Stimulated activated CD4-positive, alpha-beta T cell treated with anti-CD3 and anti-CD28 coated beads, Interleukin-4, amount 100 ng/mL, for 24 hours (primary cell): ENCODE data around the gene ACOXL.
"Not testable (repeated sequence)": the region's sequence is repeated elsewhere in the genome, so short reads cannot be mapped to it uniquely, and the experiment has no call there.

Experiments used
- DNase-seq: peaks from one replicate; pipeline ENCODE4 v3.0.0-alpha.2; 2020

ACOXL gene

DNA sequence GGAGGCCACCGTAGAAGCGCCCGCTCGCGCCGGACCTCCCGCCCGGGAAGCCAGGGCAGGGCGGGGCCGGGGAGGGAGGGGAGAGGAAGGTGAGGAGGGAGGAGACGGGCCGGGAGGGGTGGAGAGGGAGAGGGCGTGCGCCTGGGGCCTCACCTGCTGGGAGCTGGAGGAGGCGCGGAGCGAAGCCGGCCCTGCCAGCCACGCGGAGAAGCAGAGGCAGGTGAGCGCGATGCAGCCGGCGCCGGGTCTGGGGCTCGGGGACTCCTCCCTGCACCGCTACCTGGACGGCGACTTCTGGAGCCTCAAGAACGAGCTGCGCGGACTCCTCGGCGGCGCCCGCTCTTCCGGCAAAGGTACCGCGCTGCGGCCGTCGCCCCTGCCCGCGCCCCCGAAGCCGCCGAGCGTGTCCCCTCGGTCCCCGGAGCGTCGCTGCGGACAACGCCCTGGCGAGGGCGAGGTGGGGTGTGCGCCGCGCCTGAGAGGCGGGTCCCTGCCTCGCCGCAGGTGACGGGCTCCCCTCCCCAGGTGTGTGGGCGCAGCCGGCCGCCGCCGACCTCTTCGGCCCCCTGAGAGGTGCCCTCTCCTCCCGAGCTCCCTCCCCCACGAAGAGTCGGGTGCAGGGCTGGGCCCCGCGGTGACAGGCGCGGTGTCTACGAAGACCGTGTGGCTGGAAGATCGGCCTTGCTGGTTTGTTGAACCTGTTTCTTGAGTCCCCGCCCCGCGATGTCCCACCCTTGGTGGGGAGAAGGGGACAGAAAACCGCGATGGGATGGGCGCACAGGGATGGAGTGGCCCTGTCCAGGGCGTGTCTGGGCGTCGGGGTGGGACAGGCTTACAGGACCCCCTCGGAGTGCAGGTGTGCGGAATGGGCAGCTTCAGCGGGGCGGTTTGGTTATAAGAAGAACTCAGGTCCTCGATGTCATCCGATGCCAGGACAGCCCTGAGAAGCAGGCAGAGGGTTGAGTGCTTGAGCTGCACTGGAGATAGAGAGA is at the start of gene ACOXL:
Gene ACOXL, plus strand, starts transcription at position 152 of the 992 bp plus-strand sequence. CDS start 35,817 bp downstream, outside the sequence.
- DNase-seq = no peak

DNA sequence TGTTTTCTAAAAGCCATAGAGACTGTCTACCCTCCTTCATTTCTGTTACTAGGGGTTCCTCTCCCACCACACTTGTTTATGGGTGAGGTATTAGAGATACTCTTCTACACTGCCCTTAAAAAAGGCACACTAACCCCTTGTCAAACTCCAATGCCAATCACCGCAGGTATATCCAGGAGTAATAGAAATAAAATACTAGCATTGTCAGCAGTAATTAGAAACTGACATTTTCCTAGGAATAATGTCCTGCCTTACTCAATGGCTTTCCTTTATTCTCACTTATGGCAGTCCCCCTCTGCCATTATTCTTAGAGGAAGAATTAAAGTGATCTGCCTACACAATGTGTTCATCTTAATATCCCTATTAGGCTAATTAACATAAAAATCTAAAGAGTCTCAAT is 49.5 kb upstream of the ACOXL start:
- no peak for DNase-seq

DNA sequence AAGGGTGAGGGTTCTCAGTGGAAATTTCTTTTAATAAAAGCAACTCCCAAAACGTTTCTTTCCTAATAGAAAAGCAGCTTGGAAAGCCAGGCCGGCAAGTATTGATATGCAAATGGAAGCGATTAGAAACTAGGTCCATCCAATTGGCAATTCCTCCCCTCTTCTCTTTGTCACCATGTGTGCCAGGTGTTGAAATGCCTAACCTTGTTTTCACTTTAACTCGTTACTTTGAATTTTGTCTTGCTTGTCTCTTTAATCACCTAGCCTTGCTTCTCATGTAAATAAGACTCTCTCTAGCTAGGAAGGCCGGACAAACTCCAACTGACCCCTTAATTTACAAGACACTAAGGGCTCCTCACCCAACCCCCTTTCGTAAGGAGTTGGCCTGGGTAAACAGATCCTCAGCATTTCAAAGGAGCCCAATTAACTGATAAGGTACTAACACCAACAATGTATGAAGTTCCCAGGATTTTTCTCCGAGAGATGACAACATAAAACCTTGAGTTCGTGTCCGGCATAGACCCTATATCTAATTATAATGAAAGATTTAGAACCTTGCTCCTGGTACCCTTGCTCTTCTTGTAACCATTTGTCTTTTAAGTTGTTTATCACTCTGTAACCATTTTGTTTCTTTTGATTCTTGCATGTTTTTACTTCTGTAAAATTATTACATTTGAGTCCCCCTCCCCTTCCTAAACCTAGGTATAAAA is 44.4 kb upstream of the ACOXL start:
- not testable (repeated sequence) for DNase-seq

DNA sequence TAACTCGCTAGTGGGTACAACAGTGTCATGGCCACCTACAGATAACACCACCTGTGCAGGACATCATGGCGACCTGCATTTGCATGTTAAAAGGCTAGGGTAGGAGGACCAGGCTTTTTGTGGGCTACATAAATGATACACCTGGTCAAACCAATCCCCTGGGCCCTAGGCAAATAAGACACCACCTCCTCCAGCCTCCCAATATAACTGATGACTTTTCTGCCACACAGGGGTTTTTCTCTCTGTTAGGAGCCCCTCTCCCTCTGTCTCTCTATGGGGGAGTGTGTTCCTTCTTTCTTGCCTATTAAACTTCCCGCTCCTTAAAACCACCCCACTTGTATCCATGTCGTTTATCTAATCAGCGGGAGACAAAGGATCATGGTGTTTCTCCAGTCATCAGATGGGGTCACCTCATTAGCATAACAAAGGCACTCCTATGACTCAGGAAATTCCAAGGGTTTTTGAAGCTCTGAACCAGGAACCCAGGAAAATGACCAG is 43.7 kb upstream of the ACOXL start:
- no peak for DNase-seq

DNA sequence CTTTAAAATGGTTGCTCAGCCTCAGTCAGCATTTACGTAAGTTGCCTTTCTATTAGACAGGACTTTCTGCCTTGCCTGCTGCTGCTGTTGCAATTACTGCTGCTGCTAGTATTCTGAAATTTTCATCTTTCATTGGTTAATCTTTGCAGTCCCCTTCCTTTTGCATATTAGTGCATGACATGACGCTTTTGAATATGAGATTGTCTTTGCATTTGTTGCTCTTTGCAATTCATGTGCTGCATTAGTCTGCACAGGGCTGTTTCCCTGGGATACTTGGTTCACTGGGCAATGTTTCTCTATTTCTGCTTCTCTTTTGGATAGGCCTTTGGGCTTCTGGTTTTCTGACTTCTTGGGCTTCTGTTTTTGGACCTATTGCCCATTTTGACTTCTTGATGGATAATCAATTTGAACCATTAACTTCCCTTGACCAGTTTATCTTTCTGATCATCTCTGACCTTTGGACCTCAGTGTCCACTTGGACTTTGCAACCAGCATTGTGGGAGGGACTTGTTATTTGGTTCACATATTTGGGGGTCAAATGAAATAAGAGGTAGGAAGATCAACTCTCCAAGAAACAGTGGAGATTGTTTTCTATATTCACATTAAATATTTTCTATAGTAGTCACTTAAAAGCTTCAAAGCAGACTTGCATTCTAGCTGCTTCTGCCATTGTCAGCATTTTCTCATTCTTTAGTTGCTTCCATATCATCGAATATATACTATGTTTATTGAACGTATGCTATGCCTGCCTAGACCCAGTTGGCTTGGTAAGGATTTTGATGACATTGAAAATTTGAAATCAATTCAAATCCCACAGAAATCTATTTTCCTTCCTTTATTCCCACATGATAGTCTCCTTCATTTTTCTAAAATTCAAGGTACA is 42.0 kb upstream of the ACOXL start:
- DNase-seq = no peak

DNA sequence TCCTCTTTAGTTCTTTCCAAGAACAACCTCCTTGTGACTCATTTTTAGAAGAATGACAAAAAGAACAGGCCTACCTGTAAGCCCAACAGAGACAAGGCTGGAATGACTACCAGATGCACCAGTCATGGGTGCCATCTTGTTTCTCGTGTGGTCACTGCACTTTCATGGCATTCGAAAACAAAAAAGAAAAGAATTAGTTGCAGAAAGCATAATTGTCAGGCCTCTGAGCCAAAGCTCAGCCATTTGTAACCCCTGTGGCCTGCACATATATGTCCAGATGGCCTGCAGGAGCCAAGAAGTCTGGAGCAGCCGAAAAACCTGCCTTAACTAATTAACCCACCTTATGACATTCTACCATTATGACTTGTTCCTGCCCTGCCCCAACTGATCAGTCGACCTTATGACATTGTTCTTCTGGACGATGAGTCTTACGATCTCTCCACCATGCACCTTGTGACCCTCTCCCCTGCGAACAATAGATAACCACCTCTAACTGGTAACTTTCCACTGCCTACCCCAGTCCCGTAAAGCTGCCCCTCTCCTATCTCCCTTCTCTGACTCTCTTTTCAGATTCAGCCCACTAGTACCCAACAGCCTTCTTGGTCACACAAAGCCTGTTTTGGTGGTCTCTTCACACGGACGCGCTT is 40.6 kb upstream of the ACOXL start:
- no peak for DNase-seq

DNA sequence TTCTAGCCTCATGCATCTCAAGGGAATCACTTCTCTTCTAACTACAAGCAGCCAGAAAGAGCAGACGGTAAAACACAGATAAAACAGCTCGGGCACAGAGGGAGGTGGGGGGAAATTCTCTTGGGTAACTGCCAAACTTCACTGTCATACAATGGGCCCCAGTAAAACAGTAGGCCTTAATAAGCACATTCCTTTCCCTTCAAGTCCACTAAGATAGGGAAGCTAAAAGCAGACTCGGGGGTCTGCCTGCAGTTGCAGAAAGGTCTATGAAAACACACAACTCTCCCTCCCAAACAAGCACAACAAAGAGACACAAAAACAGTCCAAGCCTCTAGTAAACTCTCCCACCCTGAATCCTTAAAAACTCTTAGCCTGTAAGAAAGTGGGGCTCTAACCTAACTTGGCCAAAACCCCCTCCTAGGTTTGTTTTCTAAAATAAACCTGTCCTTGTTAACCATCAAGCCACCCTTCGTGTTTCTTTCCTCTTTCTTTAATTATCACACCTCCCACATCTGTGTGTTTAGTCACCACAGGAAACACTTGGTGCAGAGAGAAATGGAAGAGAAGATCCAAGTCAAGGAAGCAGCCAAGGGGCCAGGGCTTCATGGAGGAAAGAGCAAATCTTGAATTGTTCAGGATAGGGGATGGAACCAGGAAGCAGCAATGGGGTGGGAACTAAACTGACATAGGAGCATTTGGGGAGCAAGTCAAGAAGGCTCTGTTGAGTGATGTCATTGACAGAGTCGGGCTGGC is 37.1 kb upstream of the ACOXL start:
- not testable (repeated sequence) for DNase-seq

DNA sequence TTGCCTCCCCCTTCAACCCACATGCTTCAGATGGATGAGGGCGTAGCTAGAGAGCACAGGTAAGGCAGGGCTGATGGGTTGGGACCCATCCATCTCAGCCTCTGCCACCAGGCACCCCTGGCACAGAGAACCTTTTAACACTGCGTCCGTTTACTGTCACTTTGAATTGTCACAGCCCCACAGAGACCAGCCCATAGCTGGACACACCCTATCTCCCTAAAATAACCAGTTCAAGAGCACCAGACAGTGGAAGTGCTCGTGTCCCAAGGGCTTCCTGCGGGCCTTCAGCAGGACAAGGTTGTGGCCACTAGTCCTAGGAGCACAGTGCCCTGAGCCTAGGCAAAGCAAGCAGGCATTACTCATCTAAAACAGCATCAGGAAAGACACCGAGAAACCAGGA is 34.1 kb upstream of the ACOXL start:
- not testable (repeated sequence) for DNase-seq

DNA sequence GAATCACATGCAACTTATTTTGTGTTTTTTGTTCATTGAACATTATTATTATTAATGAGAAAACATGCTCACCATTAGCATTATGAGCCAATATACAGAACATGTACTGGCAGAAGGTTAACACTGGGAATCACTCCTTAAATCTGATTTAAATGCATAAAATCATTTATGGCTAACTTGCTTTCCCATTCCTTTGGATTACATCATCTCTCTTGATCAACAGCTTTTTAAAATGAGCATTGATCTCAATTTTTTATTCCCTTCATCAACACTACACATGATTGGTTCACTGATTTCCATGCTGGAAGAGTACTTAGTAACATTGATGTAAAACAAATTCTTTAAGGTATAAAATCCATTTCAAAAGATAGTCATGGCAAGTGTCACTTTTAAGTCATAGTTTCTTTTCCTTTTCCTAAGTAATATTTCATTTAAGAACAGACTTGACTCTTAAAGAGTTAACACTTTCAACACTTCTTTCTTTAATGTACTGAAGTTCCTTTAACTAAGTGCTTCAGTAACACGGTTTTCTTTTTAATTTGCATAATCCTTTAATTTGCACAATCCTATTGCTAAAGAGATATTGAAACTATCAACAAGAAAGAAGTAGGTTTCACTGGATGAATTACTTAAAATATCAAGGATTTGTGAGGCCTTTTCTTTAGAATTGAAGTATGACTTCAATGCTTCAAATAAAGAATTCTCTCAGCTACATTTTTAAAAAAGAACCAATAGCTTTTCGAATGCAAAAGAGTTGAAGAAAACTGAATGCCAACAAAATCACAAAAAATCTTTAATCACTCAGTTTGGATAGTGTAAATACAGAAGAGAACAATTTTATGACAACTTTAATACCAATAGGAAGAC is 29.6 kb upstream of the ACOXL start:
- DNase-seq = no peak

DNA sequence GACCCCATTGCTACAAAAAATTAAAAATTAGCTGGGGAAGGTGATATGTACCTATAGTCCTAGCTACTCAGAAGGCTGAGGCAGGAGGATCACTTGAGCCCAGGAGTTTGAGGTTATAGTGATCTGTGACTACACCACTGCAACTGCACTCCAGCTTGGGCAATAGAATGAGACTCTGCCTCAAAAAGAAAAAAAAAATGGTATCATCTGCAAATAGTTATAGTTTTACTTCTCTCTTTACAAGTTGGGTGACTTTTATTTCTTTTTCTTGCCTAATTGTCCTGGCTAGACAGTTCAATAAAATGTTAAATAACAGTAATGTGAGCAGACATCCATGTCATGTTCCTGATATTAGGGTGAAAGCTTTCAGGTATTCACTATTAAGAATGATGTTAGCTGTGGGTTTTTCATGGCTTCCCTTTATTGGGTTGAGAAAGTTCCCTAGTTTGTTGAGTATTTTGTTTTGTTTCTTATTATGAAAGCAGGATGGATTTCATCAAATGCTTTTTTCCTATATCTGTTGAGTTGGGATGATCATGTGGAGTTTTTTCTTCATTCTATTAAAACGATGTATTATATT is 24.9 kb upstream of the ACOXL start:
- DNase-seq = no peak

DNA sequence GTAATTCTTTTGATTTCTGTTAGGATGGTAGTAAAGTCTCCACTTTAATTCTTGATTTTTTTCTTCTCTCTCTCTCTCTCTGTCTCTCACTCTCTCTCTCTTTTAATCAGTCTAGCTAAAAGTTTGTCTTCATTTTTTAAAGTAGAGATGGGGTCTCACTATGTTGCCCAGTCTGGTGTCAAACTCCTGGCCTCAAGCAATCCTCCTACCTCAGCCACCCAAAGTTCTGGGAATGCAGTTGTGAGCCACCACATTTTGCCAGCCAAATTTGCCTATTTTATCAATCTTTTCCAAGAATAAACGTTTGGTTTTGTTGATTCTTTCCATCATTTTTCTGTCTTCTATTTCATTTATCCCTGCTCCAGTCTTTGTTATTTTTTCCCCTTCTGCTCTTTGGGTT is 23.9 kb upstream of the ACOXL start:
- DNase-seq = no peak

DNA sequence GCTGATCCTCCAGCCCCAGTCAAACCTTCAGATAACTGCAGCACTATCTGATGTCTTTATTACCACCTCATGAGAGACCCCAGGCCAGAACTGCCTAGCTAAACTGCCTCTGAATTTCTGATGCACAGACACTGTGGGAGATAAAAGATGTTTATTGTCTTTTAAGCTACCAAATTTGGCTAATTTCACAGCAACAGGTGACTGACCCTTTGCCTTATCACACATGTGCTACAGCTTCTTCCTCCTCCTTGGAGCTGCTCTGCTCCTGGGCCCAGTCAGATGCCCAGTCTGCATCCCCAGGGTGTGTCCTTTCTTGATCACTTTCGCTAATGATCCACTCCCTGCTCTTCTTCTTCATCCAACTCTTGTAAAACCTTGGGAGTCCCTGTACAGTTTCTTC is 19.6 kb upstream of the ACOXL start:
- DNase-seq = no peak

DNA sequence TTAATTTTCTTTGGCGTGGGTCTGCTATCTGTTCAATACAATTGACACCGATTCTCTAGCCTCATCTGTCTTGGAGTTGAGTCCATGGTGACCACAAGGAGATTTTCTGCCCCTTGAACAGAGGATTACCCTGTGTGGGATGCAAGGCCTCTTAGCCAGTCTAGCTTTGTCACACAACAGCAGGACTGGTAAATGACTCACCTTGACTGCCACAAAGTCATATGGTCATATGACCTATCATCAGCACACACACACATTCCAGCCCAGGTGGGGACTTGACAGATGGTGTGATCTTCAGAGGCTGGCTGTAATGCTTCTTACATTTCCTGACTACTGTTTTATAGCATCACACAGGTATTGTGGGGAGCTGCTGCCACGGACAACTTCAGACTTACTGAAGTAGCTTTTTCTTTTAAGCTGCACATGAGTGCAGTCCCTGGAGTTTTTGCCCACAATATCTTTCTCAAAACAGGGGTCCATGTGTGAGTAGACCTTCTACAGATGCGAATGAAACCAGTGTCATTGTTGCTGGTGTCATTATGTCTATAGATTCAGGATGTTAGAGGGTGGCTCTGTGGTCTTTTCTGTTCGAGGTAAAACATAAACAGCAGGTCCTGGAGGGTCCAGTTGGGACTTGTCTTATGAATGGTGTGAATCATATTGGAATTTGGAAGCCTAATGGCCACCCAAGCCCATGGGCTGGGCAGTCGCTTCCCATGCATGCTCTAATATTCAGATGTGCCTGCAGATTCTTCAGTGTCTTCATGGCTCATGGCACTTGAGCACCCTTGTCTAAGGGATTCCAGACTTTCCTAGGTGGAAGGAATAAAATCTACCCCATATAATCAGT is 18.6 kb upstream of the ACOXL start:
- no peak for DNase-seq

DNA sequence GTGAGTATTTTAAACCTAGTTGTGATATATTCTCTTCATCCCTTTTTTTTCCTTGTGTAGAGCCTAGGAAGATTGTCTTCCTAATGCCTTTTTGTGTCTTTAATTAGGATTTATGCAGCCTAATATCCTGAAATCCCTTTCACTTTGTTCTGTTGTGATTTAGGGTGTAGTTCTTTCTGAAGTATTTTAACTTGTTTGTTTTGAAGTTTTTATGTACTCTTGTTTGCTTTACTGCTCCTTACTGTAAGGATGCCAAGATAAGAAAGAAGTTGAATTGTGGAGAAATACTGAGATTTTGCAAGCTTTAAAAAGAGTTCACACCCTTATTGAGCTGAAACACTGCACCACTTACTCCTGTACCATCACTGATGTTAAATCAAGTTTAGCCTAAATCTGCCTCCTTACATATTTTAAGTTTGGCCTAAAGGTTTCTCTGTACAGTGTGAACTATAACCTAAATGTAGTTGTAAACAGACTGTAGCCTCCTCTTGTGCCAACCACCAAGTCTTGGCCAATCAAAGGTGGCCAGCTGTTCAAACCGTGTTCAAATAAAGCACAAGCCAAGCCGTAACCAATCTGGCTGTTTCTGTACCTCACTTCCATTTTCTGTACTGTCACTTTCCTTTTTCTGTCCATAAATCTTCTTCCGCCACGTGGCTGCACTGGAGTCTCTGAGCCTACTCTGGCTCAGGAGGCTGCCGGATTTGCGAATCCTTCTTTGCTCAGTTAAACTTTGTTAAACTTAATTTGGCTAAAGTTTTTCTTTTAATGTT is 17.7 kb upstream of the ACOXL start:
- DNase-seq = no peak

DNA sequence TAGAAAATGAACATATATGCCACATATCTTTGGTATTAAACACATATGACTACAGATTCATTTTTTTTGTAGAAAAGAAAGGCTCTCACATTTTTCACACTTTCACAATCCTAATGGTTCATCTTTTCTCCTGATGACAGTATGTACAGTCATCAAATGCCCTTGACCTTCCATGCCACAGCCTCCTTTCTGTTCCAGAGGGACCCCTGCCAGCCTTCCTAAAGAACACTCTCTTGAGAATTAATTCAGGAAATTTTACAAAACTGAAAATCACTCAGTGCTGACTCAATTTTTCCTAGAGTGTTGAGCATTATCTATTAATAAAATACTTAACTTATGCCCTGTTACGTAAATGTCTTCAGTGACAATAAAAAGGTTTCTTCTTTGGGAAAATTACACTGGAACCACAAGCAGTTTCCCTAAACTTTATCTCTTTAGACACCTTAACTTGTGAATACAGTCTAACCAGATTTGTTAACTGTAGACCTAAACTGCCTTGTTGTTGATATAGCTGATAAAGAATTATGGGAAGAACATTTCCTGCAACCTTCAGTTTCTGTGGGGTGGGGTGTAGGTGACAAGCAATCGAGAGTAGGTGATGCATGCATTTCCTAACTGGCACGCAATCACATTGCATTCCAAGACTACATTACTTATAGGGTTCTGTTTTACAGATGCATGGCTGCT is 15.3 kb upstream of the ACOXL start:
- no peak for DNase-seq

DNA sequence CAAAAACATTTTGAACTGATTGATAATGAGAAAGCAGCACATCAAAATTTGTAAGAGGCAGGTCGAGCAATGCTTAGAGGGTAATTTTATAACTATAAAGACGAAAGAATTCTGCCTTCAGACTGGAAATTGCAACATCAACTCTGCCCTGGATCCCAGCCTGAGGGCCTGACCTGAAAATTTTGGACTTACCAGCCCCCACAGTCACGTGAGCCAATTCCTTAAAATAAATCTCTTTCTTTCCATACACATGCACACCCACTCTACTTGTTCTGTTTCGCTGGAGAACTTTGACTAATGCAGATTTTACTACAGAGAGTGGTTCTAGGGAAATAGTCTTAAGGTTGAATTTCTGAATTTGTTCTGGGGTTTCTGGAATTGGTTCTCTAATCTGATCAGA is 14.6 kb upstream of the ACOXL start:
- no peak for DNase-seq

DNA sequence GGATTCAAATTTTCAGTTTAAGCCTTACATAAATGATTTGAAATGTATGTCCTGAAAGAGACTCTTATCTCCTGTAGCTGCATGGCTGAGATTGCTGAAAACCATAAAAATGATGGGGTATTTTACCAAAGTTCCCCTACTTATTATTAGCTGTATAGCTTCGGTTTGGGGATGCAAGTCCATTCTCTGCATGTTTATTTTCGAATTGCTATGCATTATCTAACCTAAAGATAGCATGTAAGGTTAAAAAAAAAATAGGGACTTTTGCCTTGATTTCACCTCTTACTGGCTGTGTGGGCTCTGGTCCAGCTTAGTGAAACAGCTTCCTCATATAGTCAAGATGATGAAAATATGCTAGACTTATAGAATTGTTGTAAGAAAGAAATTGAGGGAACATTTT is 14.0 kb upstream of the ACOXL start:
- no peak for DNase-seq

DNA sequence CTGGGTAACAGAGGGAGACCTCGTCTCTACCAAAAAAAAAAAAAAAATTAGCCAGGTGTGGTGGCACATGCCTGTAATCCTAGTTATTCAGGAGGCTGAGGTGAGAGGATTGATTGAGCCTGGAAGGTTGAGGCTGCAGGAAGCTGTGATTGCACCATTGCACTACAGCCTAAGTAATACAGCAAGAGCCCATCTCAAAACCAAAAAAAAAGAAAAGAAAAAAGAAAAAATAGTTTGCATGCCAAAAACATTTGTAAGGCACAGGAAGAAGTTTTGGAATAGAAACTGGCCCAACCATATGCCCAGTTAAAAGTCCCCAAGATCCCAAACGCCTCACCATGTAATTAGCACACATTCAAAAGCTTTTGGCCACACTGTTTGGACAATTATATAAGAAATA is 13.4 kb upstream of the ACOXL start:
- no peak for DNase-seq
